ENCODE measurements around the gene IRF6. TPM values are rescaled to one million over a fixed set of nuclear protein-coding genes. Genes with fewer than 3 reads are reported as not detected.

The IRF6 gene
- total RNA-seq, 1 donor from 2014 or later = 23.4 TPM

- peak; percentile 70 for TF ChIP-seq CTCF (IDR thresholded peaks at IDR 0.05; ENCODE audit: unreplicated experiment)
- Mint-ChIP-seq H3K27ac (no peak overlapping the region), H3K27me3 (no peaks in the 10 kb centered on the region), H3K36me3 (ENCODE audit: insufficient read depth) (peaks cover 5% of the 10 kb centered on the region), H3K4me3 (ENCODE audit: low read depth) (no peak overlapping the region), H3K4me1 (ENCODE audit: low read depth) (no peaks in the 10 kb centered on the region), H3K9me3 (ENCODE audit: low read depth) (no peaks in the 10 kb centered on the region)
- DNase-seq (ENCODE audit: low spot score, unreplicated experiment) = peak; percentile 28
Measured at GRCh38 chr1:209850342-209850979, 44.5 kb upstream of the IRF6 start.

GRCh38 chr1:209849388-209849787 lies 43.4 kb upstream of the IRF6 start:
- Mint-ChIP-seq H3K36me3 (ENCODE audit: insufficient read depth) (peaks cover 5% of the 10 kb centered on the region), H3K27me3 (no peaks in the 10 kb centered on the region), H3K27ac (no peak overlapping the region), H3K9me3 (ENCODE audit: low read depth) (no peaks in the 10 kb centered on the region), H3K4me1 (ENCODE audit: low read depth) (no peaks in the 10 kb centered on the region), H3K4me3 (ENCODE audit: low read depth) (no peak overlapping the region)
- no peak for DNase-seq (ENCODE audit: low spot score, unreplicated experiment)
- TF ChIP-seq CTCF (IDR thresholded peaks at IDR 0.05; ENCODE audit: unreplicated experiment) = no peak

- no peak for DNase-seq (ENCODE audit: low spot score, unreplicated experiment)
- H3K4me3 Mint-ChIP-seq (ENCODE audit: low read depth) = no peak overlapping the region
- no peak overlapping the region for H3K27ac Mint-ChIP-seq
- TF ChIP-seq CTCF (IDR thresholded peaks at IDR 0.05; ENCODE audit: unreplicated experiment) = no peak
- H3K4me1 Mint-ChIP-seq (ENCODE audit: low read depth) = no peaks in the 10 kb centered on the region
- H3K27me3 Mint-ChIP-seq = no peaks in the 10 kb centered on the region
- H3K9me3 Mint-ChIP-seq (ENCODE audit: low read depth) = no peaks in the 10 kb centered on the region
- H3K36me3 Mint-ChIP-seq (ENCODE audit: insufficient read depth) = peaks cover 10% of the 10 kb centered on the region
Measured at GRCh38 chr1:209845408-209845725, 39.4 kb upstream of the IRF6 start.

GRCh38 chr1:209844695-209845407 lies 38.9 kb upstream of the IRF6 start:
- Mint-ChIP-seq H3K27ac (no peak overlapping the region), H3K4me1 (ENCODE audit: low read depth) (no peaks in the 10 kb centered on the region), H3K4me3 (ENCODE audit: low read depth) (no peak overlapping the region), H3K9me3 (ENCODE audit: low read depth) (no peaks in the 10 kb centered on the region), H3K27me3 (no peaks in the 10 kb centered on the region), H3K36me3 (ENCODE audit: insufficient read depth) (peaks cover 10% of the 10 kb centered on the region)
- no peak for TF ChIP-seq CTCF (IDR thresholded peaks at IDR 0.05; ENCODE audit: unreplicated experiment)
- DNase-seq (ENCODE audit: low spot score, unreplicated experiment) = no peak

- Mint-ChIP-seq H3K4me1 (ENCODE audit: low read depth) (no peaks in the 10 kb centered on the region), H3K4me3 (ENCODE audit: low read depth) (no peak overlapping the region), H3K9me3 (ENCODE audit: low read depth) (no peaks in the 10 kb centered on the region), H3K27ac (no peak overlapping the region), H3K27me3 (no peaks in the 10 kb centered on the region), H3K36me3 (ENCODE audit: insufficient read depth) (peaks cover 11% of the 10 kb centered on the region)
- no peak for TF ChIP-seq CTCF (IDR thresholded peaks at IDR 0.05; ENCODE audit: unreplicated experiment)
- DNase-seq (ENCODE audit: low spot score, unreplicated experiment) = no peak
Measured at GRCh38 chr1:209840611-209841010, 34.7 kb upstream of the IRF6 start.

All from progenitor cell of endocrine pancreas (in vitro differentiated cells).